AG10803 (cell line): ENCODE measurements around the gene NXPE4.

Experiments used
- DNase-seq: peaks from one replicate; pipeline ENCODE4 v3.0.0; 2010; ENCODE audit warnings: low read depth
- H3K4me3 ChIP-seq: 2 replicates; pipeline ENCODE4 v1.5.1; 2011; ENCODE audit warnings: mild to moderate bottlenecking, low read length, control low read depth
- CTCF ChIP-seq: conservative IDR thresholded peaks from 2 replicates; pipeline ENCODE4 v1.5.1; 2011; ENCODE audit warnings: mild to moderate bottlenecking, low read length, control low read depth, inconsistent platforms

NXPE4 gene

DNA sequence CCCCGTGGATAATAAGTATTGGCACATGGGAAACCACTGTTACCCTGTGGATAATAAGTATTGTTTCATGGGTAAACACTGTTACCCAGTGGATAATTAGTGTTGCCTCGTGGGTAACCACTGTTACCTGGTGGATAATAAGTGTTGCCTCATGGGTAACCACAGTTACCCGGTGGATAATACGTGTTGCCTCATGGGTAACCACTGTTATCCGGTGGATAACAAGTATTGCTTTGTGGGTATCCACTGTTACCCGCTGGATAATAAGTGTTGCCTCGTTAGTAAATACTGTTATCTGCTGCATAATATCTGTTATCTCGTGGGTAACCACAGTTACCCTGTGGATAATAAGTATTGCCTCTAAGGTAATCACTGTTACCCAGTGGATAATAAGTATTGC is 25.5 kb upstream of the NXPE4 start:
- H3K4me3 ChIP-seq = no peak overlapping the region
- TF ChIP-seq CTCF = no peak
- DNase-seq = no peak

DNA sequence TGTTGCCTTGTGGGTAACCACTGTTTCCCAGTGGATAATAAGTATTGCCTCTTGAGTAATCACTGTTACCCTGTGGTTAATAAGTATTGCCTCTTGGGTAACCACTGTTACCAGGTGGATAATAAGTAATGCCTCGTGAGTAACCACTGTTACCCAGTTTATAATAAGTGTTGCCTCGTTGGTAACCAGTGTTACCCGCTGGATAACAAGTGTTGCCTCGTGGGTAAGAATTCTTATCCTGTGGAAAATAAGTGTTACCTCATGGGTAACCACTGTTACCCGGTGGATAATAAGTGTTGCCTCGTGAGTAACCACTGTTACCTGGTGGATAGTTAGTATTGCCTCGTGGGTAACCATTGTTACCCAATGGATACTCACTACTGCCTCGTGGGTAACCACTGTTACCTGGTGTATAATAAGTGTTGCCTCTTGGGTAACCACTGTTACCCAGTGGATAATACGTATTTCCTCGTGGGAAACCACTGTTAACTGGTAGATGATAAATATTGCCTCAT is 24.1 kb upstream of the NXPE4 start:
- H3K4me3 ChIP-seq = no peak overlapping the region
- no peak for DNase-seq
- TF ChIP-seq CTCF = no peak

GRCh38 chr11:114618139-114618538 is 22.6 kb upstream of the NXPE4 start:
- no peak for TF ChIP-seq CTCF
- no peak for DNase-seq
- no peak overlapping the region for H3K4me3 ChIP-seq

DNA sequence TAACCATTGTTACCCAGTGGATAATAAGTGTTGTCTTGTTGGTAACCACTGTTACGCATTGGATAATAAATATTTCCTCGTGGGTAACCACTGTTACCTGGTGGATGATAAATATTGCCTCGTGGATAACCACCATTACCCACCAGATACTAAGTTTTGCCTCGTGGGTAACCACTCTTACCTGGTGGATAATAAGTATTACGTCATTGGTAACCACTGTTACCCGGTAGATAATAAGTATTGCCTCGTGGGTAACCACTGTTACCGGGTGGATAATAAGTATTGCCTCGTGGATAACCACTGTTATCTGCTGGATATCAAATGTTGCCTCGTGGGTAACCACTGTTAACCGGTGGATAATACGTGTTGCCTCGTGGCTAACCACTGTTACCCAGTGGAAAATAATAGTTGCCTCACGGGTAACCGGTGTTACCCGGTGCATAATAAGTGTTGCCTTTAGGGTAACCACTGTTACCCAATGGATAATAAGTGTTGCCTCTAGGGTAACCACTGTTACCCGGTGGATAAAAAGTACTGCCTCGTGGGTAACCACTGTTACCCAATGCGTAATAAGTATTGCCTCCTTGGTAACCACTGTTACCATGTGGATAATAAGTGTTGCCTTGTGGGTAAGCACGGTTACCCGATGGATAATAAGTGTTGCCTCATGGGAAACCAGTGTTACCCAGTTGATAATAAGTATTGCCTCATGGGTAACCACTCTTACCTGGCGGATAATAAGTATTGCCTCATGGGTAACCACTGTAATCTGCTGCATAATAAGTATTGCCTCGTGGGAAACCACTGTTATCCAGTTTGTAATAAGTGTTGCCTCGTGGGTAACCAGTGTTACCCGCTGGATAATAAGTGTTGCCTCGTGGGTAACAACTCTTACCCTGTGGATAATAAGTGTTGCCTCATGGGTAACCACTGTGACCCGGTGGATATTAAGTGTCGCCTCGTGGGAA is 21.9 kb upstream of the NXPE4 start:
- no peak for DNase-seq
- H3K4me3 ChIP-seq = no peak overlapping the region
- TF ChIP-seq CTCF = no peak

DNA sequence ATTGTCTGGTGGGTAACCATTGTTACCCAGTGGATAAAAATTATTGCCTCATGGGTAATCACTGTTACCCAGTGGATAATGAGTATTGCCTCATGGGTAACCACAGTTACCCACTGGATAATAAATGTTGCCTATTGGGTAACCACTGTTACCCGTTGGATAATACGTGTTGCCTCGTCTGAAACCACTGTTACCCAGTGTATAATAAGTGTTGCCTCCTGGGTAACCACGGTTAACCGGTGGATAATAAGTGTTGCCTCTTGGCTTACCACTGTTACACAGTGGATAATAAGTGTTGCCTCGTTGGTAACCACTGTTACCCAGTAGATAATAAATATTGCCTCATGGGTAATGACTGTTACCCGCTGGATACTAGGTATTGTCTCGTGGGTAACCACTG is 20.9 kb upstream of the NXPE4 start:
- H3K4me3 ChIP-seq = no peak overlapping the region
- no peak for TF ChIP-seq CTCF
- no peak for DNase-seq

DNA sequence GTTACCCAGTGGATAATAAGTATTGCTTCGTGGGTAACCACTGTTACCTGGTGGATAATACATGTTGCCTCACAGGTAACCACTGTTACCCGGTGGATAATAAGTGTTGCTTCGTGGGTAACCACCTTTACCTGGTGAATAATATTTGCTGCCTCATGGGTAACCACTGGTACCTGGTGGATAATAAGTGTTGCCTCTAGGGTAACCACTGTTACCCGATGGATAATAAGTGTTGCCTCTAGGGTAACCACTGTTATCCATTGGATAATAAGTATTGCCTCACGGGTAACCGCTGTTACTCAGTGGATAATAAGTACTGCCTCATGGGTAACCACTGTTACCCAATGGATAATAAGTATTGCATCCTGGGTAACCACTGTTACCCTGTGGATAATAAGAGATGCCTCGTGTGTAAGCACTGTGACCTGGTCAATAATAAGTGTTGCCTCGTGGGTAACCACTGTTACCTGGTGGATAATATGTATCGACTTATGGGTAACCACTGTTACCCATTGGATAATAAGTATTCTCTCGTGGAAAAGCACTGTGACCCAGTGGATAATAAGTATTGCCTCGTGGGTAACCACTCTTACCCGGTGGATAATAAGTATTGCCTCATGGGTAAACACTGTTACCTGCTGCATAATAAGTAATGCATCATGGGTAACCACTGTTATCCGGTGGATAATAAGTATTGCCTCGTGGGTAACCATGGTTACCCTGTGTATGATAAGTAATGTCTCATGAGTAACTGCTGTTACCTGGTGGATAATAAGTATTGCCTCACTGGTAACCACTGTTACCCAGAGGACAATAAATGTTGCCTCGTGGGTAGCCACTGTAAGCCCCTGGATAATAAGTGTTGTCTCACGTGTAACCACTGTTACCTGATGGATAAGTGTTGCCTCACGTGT is 20.1 kb upstream of the NXPE4 start:
- no peak for DNase-seq
- TF ChIP-seq CTCF = no peak
- no peak overlapping the region for H3K4me3 ChIP-seq
